Lower lobe of right lung (tissue), 2 donors: ENCODE data around the gene BRPF1. TPM values are rescaled to one million over a fixed set of nuclear protein-coding genes. Genes with fewer than 3 reads are reported as not detected.

Experiments used
- ATAC-seq, 2 donors: fragments of 200-7000 bp; cut with Tn5 transposase; one replicate each; pipeline ENCODE4 v1.9.1; 2020 to 2022; ENCODE audit warnings: mild to moderate bottlenecking in 2 of 2, moderate library complexity in 2 of 2
- DNase-seq: peaks from one replicate; pipeline ENCODE4 v3.0.0-alpha.2; 2020
- H3K27ac ChIP-seq: fragments of 200-600 bp; one replicate; pipeline ENCODE4 v1.8.0; 2022
- H3K27me3 ChIP-seq: fragments of 200-600 bp; one replicate; pipeline ENCODE4 v1.8.0; 2022; ENCODE audit warnings: low read depth
- H3K36me3 ChIP-seq: fragments of 200-600 bp; one replicate; pipeline ENCODE4 v1.8.0; 2022; ENCODE audit warnings: mild to moderate bottlenecking
- H3K4me1 ChIP-seq: fragments of 200-600 bp; one replicate; pipeline ENCODE4 v1.8.0; 2022
- H3K4me3 ChIP-seq: fragments of 200-600 bp; one replicate; pipeline ENCODE4 v1.8.0; 2022; ENCODE audit warnings: mild to moderate bottlenecking
- H3K9me3 ChIP-seq: fragments of 200-600 bp; one replicate; pipeline ENCODE4 v1.8.0; 2022
- CTCF ChIP-seq: fragments of 200-600 bp; IDR thresholded peaks from one replicate; pipeline ENCODE4 v1.8.0; 2022; ENCODE audit warnings: antibody characterized with exemption, mild to moderate bottlenecking
- intact Hi-C: fragments of 100-400 bp; cut with DNase I; formaldehyde crosslinking; loops from one replicate; pipeline ENCODE4 v1.11.0; 2022
- total RNA-seq: library from RNA; stranded (reverse); fragmentation: NEBNext Ultra II Directional; extraction: Animal tissue kit (Norgen Biotek cat#: 25700); gene quantifications from one replicate; pipeline ENCODE4 v1.2.1, GENCODE V29; 2021
- donor health status: DM: no; HTN: yes; CAD: no; lungs with severe emphysema.

The BRPF1 gene
- total RNA-seq, 1 donor from 2014 or later: 22.3 TPM

GRCh38 chr3:9697892-9698291 is 33.6 kb upstream of the BRPF1 start:
- no peak for TF ChIP-seq CTCF
- no peak overlapping the region for H3K27ac ChIP-seq
- H3K4me3 ChIP-seq: no peak overlapping the region
- DNase-seq: no peak
- H3K36me3 ChIP-seq: peaks cover 99% of the 10 kb centered on the region
- H3K4me1 ChIP-seq: no peaks in the 10 kb centered on the region
- H3K9me3 ChIP-seq: no peaks in the 10 kb centered on the region
- intact Hi-C loops: no loop called here
- ATAC-seq: no peak
- H3K27me3 ChIP-seq: no peaks in the 10 kb centered on the region

- intact Hi-C loops: no loop called here
- no peak for DNase-seq
These were observed 33.2 kb upstream of the BRPF1 start for GRCh38 chr3:9698293-9698692.

GRCh38 chr3:9700536-9700935 is 31.0 kb upstream of the BRPF1 start:
- Histone ChIP-seq H3K27ac (no peak overlapping the region), H3K4me3 (no peak overlapping the region), H3K4me1 (peaks cover 12% of the 10 kb centered on the region), H3K36me3 (peaks cover 75% of the 10 kb centered on the region), H3K9me3 (no peaks in the 10 kb centered on the region), H3K27me3 (peaks cover 14% of the 10 kb centered on the region)
- intact Hi-C loops: no loop called here
- no peak for TF ChIP-seq CTCF
- DNase-seq: no peak
- ATAC-seq: no peak

More at GRCh38 chr3:9698293-9698692, 33.2 kb upstream of the BRPF1 start:
- Histone ChIP-seq H3K4me3 (no peak overlapping the region), H3K9me3 (no peaks in the 10 kb centered on the region), H3K27me3 (no peaks in the 10 kb centered on the region), H3K4me1 (no peaks in the 10 kb centered on the region), H3K36me3 (peaks cover 98% of the 10 kb centered on the region), H3K27ac (no peak overlapping the region)
- no peak for ATAC-seq
- TF ChIP-seq CTCF: no peak

GRCh38 chr3:9701006-9701405 is 30.5 kb upstream of the BRPF1 start:
- no peaks in the 10 kb centered on the region for H3K9me3 ChIP-seq
- no peak overlapping the region for H3K4me3 ChIP-seq
- TF ChIP-seq CTCF: no peak
- peaks cover 70% of the 10 kb centered on the region for H3K36me3 ChIP-seq
- intact Hi-C loops: no loop called here
- H3K27ac ChIP-seq: no peak overlapping the region
- DNase-seq (no peak), ATAC-seq (no peak)
- peaks cover 12% of the 10 kb centered on the region for H3K4me1 ChIP-seq
- peaks cover 14% of the 10 kb centered on the region for H3K27me3 ChIP-seq

DNA sequence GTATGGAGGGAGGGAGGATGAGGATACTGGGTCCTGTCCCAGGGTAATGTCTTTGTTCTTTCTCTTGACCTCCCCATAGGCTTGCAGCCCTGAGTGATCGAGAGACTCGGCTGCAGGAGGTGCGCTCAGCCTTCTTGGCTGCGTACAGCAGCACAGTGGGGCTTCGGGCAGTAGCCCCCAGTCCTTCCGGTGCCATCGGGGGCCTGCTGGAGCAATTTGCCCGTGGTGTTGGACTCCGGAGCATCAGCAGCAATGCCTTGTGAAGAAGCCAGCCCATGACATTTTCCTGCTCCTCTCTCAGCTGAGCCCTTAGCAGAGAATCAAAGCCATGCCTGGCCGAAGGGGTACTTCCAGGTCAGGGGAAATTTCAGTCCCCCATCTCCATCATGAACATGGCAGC is 29.8 kb upstream of the BRPF1 start:
- Histone ChIP-seq H3K4me3 (no peak overlapping the region), H3K36me3 (peaks cover 63% of the 10 kb centered on the region), H3K4me1 (peaks cover 12% of the 10 kb centered on the region), H3K9me3 (no peaks in the 10 kb centered on the region), H3K27ac (no peak overlapping the region), H3K27me3 (peaks cover 14% of the 10 kb centered on the region)
- no peak for TF ChIP-seq CTCF
- ATAC-seq: no peak
- DNase-seq: no peak
- intact Hi-C loops: no loop called here

- DNase-seq (no peak), ATAC-seq (no peak)
- no peaks in the 10 kb centered on the region for H3K9me3 ChIP-seq
- no peak overlapping the region for H3K4me3 ChIP-seq
- H3K27ac ChIP-seq: no peak overlapping the region
- intact Hi-C loops: no loop called here
- H3K4me1 ChIP-seq: peaks cover 12% of the 10 kb centered on the region
- peaks cover 14% of the 10 kb centered on the region for H3K27me3 ChIP-seq
- H3K36me3 ChIP-seq: peaks cover 48% of the 10 kb centered on the region
- TF ChIP-seq CTCF: no peak
These were observed 28.3 kb upstream of the BRPF1 start for GRCh38 chr3:9703240-9703639.
